DMS79 treated with DMSO at 0.1 percent for 48 hours (cell line): ENCODE measurements around the gene HOXB6.

ENCODE experiments used
- DNase-seq: peaks from one replicate; lab custom pipeline; 2025; lab: John Stamatoyannopoulos, UW

The HOXB6 gene

GRCh38 chr17:48634493-48635208 is 29.9 kb upstream of the HOXB6 start:
- no peak for DNase-seq

GRCh38 chr17:48633266-48633677 is 28.5 kb upstream of the HOXB6 start:
- no peak for DNase-seq

GRCh38 chr17:48632579-48633265 is 27.9 kb upstream of the HOXB6 start:
- no peak for DNase-seq

GRCh38 chr17:48631693-48632578 is 27.1 kb upstream of the HOXB6 start:
- DNase-seq, result no peak

GRCh38 chr17:48630925-48631692 is 26.3 kb upstream of the HOXB6 start:
- no peak for DNase-seq

- no peak for DNase-seq
Observed at GRCh38 chr17:48630009-48630924, 25.5 kb upstream of the HOXB6 start.

GRCh38 chr17:48629411-48629759 is 24.6 kb upstream of the HOXB6 start:
- DNase-seq, result no peak

- DNase-seq, result no peak
Observed at GRCh38 chr17:48628649-48629410, 24.0 kb upstream of the HOXB6 start.

- no peak for DNase-seq
Observed at GRCh38 chr17:48627623-48628521, 23.1 kb upstream of the HOXB6 start.

- no peak for DNase-seq
Observed at GRCh38 chr17:48627118-48627597, 22.4 kb upstream of the HOXB6 start.

GRCh38 chr17:48626245-48627117 is 21.7 kb upstream of the HOXB6 start, which contains the start of gene HOXB9:
Gene HOXB9 (minus strand): TSS chr17:48626358. CDS start chr17:48626269, 89 bp downstream.
- DNase-seq, result peak; percentile 31

GRCh38 chr17:48625495-48626244 is 20.9 kb upstream of the HOXB6 start:
- peak; percentile 56 for DNase-seq

- DNase-seq, result peak; percentile 11
Observed at GRCh38 chr17:48624544-48625494, 20.0 kb upstream of the HOXB6 start.

GRCh38 chr17:48624118-48624517 is 19.3 kb upstream of the HOXB6 start:
- no peak for DNase-seq

- DNase-seq, result no peak
Observed at GRCh38 chr17:48623583-48623982, 18.8 kb upstream of the HOXB6 start.

- DNase-seq, result no peak
Observed at GRCh38 chr17:48622857-48623256, 18.1 kb upstream of the HOXB6 start.
